Stimulated activated CD4-positive, alpha-beta T cell treated with anti-CD3 and anti-CD28 coated beads, Interleukin-15, amount 100 ng/mL, for 48 hours (primary cell): ENCODE data around the gene SCARF2.

Experiments
- DNase-seq, 2 donors: peaks; one replicate each; pipeline ENCODE4 v3.0.0-alpha.2; 2020; ENCODE audit warnings: low read depth in 2 of 2

The SCARF2 gene

GRCh38 chr22:20440637-20441591 is 3.3 kb upstream of the SCARF2 start:
- DNase-seq, result no peak

GRCh38 chr22:20439928-20440575 is 2.4 kb upstream of the SCARF2 start:
- no peak for DNase-seq

- DNase-seq, result no peak
These were observed 1.9 kb upstream of the SCARF2 start for GRCh38 chr22:20439556-20439927.

- DNase-seq, result no peak
These were observed 1.3 kb upstream of the SCARF2 start for GRCh38 chr22:20438678-20439492.

- DNase-seq, result no peak
These were observed 727 bp upstream of the SCARF2 start for GRCh38 chr22:20438427-20438677.

GRCh38 chr22:20436768-20437612 is 635 bp downstream of the SCARF2 start:
- no peak for DNase-seq

- no peak for DNase-seq
These were observed 1.3 kb downstream of the SCARF2 start for GRCh38 chr22:20436307-20436767.

- no peak for DNase-seq
These were observed 2.0 kb downstream of the SCARF2 start for GRCh38 chr22:20435436-20436306.

GRCh38 chr22:20434773-20435172 is 2.9 kb downstream of the SCARF2 start:
- no peak for DNase-seq

- DNase-seq, result no peak
These were observed 3.3 kb downstream of the SCARF2 start for GRCh38 chr22:20434264-20434751.

- no peak for DNase-seq
These were observed 3.9 kb downstream of the SCARF2 start for GRCh38 chr22:20433686-20434241.

- no peak for DNase-seq
These were observed 4.4 kb downstream of the SCARF2 start for GRCh38 chr22:20433191-20433590.

GRCh38 chr22:20432244-20432686 is 5.4 kb downstream of the SCARF2 start:
- DNase-seq, result no peak

- DNase-seq, result no peak
These were observed 6.0 kb downstream of the SCARF2 start for GRCh38 chr22:20431511-20432192.

GRCh38 chr22:20430720-20431510 is 6.7 kb downstream of the SCARF2 start:
- peak; percentile 40 to 46 for DNase-seq

GRCh38 chr22:20430101-20430719 is 7.4 kb downstream of the SCARF2 start:
- no peak for DNase-seq

- peak; percentile 47 to 67 for DNase-seq
These were observed 8.1 kb downstream of the SCARF2 start for GRCh38 chr22:20429254-20430100.
